ENCODE results near the gene ATG12.
"Not testable (repeated sequence)": the region's sequence is repeated elsewhere in the genome, so short reads cannot be mapped to it uniquely, and the experiment has no call there.

Gene ATG12

DNA sequence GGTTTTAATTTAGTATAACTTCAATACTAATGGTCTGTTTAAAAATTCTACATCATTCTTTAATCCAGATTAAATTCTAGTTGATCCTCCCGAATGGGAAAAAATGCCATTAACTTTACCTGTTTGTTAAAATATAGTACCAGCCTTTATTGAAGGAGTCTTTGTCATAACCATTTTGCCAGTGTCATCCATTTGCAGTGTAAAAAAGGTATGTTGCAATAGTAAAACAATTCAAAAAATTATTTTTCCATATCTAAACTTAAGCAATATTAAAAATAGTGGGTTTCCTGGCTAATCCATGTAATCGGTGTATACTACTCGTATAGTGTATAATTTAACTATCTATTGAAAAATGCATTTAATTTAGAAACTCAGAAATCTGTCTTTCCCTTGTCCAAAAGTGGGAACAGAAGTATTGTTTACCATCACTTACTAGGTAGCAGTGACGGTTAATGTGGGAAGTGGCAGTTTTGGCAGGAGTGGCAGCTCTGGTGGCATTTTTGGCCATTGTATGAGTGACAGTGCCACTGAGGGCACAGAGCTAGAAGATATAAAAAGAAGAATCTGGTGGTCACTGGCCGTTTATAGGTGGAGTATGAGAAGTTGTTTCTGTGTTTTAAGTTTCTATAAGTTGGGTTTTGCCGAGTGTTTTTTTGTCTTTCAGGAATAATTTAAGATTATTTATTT lies 2.2 kb upstream of the ATG12 start:
- DNase-seq (ENCODE audit: insufficient read length, low spot score) (no peak), FAIRE-seq (no peak)

DNA sequence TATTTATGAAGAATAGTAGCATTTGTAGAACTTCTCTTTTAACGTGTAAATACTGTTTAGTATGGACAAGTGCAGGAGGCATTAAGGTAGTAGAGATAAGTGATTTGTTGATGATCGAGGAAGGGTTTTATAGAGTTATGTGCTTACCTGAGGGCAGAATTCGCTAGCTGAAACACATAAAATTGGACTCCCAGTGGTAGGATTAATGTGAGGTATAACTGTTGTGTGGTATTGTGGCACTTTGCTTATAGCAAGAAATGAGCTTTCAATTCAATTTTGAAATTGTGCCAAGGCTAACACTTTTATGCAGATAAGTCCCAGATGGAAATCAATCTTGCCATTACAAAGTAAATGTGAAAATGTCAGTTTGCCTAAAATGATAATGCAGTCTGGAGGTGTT lies 1.6 kb upstream of the ATG12 start:
- FAIRE-seq: no peak

DNA sequence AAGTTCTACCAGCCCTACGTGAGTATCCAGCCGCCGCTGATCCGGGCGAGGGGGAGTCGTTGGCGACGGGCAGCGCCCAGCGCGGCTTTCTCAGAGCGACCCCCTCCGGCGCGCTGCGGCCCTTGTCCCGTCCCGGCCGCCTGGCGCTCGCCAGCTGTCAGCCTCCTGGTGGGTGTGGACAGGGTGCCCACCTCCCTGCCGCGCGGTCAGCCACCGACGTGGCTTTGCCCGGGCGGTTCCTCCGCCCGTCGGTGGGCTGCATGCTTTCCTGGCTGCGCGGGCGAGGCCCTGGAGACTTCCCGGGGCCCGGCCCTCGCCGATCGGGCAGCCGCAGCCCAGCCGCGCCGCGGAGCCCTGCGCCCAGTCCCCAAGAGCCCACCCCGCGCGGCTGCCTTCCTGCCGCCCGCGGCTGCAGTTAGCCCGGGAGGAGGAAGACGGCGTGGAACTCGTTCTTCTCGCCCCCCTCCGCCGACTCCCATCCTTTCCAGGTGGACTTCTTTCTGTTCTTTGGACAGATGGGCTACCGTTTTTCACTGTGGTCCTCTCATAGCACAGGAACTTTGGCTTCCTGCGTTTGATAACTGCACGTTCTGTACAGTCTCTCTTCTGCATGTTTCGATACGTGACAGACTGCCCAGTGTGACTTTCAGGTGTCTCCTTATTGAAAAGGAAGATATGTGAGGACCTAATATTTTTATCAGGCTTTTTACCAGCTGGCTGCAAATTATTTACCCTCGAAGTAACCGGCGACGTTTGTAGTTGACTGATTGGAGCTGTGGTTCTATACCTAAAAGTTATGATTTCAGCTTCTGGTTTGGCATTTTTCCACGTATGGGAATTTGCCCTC lies 947 bp upstream of the ATG12 start:
- FAIRE-seq (peak; percentile 81), DNase-seq (ENCODE audit: insufficient read length, low spot score) (no peak)

More for the DNA sequence above, 1.6 kb upstream of the ATG12 start:
- no peak for DNase-seq (ENCODE audit: insufficient read length, low spot score)

DNA sequence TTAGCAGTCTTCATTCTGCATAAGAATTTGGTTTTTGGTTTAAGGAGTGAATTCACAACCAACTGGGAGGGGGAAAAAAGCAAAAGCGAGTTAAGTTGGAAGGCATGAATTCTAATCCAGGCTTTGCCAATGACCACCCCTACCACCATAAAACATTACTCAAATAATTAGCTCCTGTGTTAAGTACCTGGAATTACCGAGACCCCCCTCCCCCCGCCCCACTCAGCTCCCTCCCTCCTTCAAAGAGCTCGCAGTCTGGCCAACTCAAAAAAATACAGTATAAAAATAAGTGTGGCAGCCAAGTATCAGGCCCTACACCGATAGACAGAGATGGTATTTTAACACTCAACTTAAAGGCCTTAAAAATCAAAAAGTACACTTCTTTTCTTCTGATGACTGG lies 492 bp downstream of the ATG12 start:
- FAIRE-seq: no peak
- no peak for DNase-seq (ENCODE audit: insufficient read length, low spot score)

DNA sequence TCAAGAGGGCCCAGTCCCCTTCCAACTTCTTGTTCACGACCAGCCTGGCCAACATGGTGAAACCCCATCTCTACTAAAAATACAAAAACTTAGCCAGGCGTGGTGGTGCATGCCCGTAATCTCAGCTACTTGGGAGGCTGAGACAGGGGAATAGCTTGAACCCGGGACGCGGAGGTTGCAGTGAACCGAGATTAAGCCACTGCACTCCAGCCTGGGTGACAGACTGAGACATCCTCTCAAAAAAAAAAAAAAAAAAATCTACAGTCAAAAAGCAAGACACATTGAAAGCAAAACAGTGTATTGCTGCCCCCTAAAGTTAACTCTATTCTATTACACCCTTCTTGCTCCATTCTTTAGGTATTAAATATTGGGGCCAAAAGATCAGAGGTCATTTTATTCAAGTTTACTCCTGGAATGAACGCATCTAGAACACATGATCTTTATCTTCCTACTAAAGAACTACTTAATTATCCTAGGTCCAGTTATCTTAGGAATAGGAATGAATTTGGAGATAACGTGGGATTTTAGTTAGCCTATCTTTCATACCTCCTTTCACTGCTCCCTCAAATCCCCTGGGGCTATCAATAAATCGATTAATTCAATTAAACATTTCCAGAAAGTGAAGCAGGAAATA lies 2.4 kb downstream of the ATG12 start:
- DNase-seq (ENCODE audit: insufficient read length, low spot score): no peak
- FAIRE-seq: peak; percentile 84

DNA sequence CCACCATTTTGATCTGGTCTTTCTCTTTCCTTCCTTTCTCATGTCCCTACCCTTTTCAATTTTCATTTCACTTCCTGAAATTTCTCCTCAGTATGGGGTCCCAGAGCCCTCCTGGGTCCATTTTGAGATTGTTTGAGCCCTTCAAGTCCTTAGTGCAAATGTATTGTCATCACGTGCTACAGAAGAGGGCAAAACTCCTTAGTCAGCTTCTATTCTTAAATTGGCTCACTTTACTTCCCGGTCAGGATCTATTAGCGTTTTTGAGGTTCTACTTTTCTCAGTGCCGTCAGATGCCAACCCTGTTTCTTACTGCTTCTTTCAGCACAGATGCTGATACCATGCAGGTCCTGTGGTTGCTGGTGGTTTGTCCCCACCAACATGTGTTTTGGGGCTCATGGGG lies 5.9 kb downstream of the ATG12 start:
- FAIRE-seq: no peak

DNA sequence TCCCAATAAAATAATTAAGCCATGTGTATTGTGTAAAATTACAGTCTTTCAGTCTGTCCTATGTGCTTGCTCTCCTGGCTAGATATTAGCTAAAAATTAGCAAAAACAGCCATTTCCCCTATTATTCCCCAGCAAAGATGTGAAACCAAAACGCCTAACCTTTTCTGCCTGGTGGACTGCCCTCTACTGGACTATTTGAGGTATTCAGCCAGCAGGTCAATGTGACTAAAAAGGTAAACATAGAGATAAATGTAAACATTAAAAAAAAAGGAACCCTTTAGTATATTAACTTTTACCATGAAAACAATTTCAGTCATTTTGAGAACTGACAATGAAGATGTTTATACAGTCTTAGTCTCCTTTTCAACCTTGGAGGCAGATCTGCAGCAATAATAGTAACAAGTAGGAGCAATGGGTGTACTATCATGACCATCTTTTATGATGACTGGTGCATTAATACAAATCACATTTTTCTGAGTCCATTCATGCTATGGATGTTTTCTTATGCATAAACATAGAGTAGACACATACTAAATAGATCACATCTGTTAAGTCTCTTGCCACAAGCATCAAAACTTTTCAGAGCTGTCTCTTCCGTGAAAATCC lies 10.1 kb downstream of the ATG12 start:
- no peak for DNase-seq (ENCODE audit: insufficient read length, low spot score)
- peak; percentile 64 for FAIRE-seq

More for the DNA sequence above, 5.9 kb downstream of the ATG12 start:
- no peak for DNase-seq (ENCODE audit: insufficient read length, low spot score)

DNA sequence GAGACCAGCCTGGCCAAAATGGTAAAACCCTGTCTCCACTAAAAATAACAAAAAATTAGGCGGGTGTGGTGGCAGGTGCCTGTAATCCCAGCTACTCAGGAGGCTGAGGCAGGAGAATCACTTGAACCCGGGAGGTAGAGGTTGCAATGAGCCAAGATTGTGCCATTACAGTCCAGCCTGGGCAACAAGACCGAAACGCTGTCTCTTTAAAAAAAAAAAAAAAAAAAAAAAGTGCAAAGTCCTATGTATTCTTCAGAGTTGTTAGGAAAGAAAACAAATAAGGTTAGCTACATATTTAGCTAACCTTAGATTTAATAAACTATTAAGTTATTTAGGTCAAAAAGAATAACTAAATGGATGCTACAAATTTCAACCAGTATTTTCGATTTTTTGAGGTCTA lies 11.5 kb downstream of the ATG12 start:
- DNase-seq (ENCODE audit: insufficient read length, low spot score): no peak
- no peak for FAIRE-seq

GRCh38 chr5:115825948-115826347 lies 15.4 kb downstream of the ATG12 start:
- DNase-seq (ENCODE audit: insufficient read length, low spot score): no peak
- FAIRE-seq: no peak

DNA sequence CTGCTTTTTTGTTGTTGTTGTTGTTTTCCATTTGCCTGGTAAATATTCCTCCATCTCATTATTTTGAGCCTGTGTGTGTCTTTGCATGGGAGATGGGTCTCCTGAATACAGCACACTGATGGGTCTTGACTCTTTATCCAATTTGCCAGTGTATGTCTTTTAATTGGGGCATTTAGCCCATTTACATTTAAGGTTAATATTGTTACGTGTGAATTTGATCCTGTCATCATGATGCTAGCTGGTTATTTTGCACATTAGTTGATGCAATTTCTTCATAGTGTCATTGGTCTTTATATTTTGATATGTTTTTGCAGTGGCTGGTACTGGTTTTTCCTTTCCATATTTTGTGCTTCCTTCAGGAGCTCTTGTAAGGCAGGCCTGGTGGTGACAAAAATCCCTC lies 16.4 kb downstream of the ATG12 start:
- FAIRE-seq; DNase-seq (ENCODE audit: insufficient read length, low spot score): not testable (repeated sequence)

DNA sequence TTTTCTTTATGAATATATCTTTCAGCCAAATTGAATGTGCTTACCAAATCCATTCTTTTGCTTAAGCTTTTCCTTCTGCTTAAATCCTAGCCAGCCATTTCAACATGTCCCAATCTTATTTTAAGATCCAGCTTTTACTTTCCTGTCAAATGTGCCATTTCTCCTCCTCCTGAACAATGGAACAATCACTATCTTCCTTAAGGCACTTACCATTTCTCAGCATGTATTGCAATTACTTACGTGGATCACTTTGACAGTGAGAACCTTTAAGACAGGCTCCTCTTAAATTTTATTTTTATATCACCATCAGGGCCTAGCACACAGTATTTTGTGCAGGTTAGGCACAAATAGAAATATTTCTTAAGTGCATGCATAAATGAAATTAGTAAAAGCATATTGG lies 20.5 kb downstream of the ATG12 start:
- no peak for FAIRE-seq

GRCh38 chr5:115818821-115819220 lies 22.5 kb downstream of the ATG12 start:
- FAIRE-seq (no peak), DNase-seq (ENCODE audit: insufficient read length, low spot score) (no peak)

More for the DNA sequence above, 20.5 kb downstream of the ATG12 start:
- DNase-seq (ENCODE audit: insufficient read length, low spot score): no peak

DNA sequence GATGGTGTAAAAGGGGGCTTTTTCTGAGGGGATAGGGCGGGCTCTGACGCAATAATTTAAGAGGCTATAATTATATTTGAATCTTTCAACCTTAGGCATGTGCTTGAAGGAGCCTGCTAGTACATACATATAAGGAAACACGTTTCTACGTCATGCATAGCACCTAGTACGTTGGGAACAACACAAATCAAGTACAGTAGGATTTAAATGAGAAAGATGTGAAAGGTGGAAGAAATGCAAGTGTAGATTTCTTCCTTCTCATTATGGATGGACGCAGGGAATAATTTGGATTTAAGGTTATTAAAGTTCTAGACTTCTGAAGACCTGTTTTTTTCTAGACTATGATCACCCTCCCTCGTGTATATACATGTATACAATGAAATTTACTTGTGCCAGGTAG lies 24.0 kb downstream of the ATG12 start:
- no peak for DNase-seq (ENCODE audit: insufficient read length, low spot score)
- FAIRE-seq: no peak

GRCh38 chr5:115816226-115817081 lies 24.9 kb downstream of the ATG12 start, which contains the start of gene CDO1:
Gene CDO1, minus strand, starts transcription at chr5:115816659. Its CDS starts 262 bp downstream, at chr5:115816397.
- DNase-seq (ENCODE audit: insufficient read length, low spot score) (no peak), FAIRE-seq (no peak)

GRCh38 chr5:115815693-115816225 lies 25.6 kb downstream of the ATG12 start:
- DNase-seq (ENCODE audit: insufficient read length, low spot score) (no peak), FAIRE-seq (no peak)

GRCh38 chr5:115815006-115815692 lies 26.2 kb downstream of the ATG12 start:
- FAIRE-seq (no peak), DNase-seq (ENCODE audit: insufficient read length, low spot score) (no peak)

GRCh38 chr5:115813719-115814118 lies 27.6 kb downstream of the ATG12 start:
- FAIRE-seq: no peak
- no peak for DNase-seq (ENCODE audit: insufficient read length, low spot score)

GRCh38 chr5:115812372-115812771 lies 29.0 kb downstream of the ATG12 start:
- DNase-seq (ENCODE audit: insufficient read length, low spot score) (no peak), FAIRE-seq (no peak)

- DNase-seq (ENCODE audit: insufficient read length, low spot score): no peak
- FAIRE-seq: no peak
Observed at GRCh38 chr5:115811406-115811805, 30.0 kb downstream of the ATG12 start.
